ENCODE measurements around the gene ZFYVE28. TPM values are rescaled to one million over a fixed set of nuclear protein-coding genes. Genes with fewer than 3 reads are reported as not detected.

The ZFYVE28 gene
- total and polyA plus RNA-seq, 10 of the 15 experiments (the other 5 are each of a cell fraction or from before 2014, with no cell fraction given) = 0.06 to 1.9 (median 0.22) TPM; not detected in 1

DNA sequence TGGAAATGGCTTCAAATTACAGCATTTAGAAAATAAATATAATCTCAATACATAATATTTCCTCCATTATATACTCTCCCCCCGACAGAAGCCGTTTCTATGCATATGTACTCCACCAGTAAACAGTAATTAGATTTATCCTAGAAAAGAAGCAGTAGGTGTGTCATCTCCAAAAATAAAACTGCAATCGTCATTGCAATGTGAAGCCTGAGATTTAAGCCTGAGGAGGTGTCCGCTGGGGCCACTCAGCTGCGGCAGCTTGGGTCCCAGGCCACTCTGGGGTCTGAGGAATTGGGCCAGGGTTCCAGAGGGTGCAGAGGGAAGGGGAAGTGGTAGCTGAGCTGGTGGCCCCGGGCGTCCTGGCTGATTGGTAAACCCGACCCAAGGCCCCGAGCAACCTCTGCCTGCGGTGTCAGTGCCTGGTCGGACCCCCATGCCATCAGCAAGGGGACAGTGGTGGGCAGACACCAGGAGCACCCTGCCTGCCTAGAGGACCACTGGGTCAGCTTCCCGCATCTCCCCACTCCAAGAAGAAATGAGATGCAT lies 148.8 kb downstream of the ZFYVE28 start:
- ChIA-PET POLR2A (no interaction called here), RAD21 (ENCODE audit: unreplicated experiment) (no interaction called here), CTCF (no interaction called here), SMC1A (ENCODE audit: uncharacterized antibody, unreplicated experiment) (no interaction called here)
- BruUV-seq (replicated peaks) = no TSS peak
- TF ChIP-seq ZNF24 (IDR thresholded peaks at IDR 0.05) (no peak), MTA3 (IDR thresholded peaks at IDR 0.05; ENCODE audit: borderline replicate concordance, low read length) (no peak), MLLT1 (IDR thresholded peaks at IDR 0.05) (no peak), MYB (IDR thresholded peaks at IDR 0.05; ENCODE audit: borderline replicate concordance, low read depth, low read length) (no peak), FOS (IDR thresholded peaks at IDR 0.05; ENCODE audit: borderline replicate concordance, extremely low read depth, insufficient read length) (no peak), ATF3 (IDR thresholded peaks at IDR 0.05; ENCODE audit: borderline replicate concordance, extremely low read depth, low read depth, low read length) (no peak), JUND (IDR thresholded peaks at IDR 0.05; ENCODE audit: low read depth, low read length) (no peak), ZNF384 (IDR thresholded peaks at IDR 0.05; ENCODE audit: borderline replicate concordance, low read depth, low read length) (no peak), EGR1 (IDR thresholded peaks at IDR 0.05; ENCODE audit: borderline replicate concordance in 1 of 2, low read depth in 2 of 2, low read length in 2 of 2) (no peak), HSF1 (IDR thresholded peaks at IDR 0.05; ENCODE audit: low read depth, low read length) (no peak), TCF7 (IDR thresholded peaks at IDR 0.05; ENCODE audit: borderline replicate concordance) (no peak)
- TF ChIP-seq, protein P1, sequence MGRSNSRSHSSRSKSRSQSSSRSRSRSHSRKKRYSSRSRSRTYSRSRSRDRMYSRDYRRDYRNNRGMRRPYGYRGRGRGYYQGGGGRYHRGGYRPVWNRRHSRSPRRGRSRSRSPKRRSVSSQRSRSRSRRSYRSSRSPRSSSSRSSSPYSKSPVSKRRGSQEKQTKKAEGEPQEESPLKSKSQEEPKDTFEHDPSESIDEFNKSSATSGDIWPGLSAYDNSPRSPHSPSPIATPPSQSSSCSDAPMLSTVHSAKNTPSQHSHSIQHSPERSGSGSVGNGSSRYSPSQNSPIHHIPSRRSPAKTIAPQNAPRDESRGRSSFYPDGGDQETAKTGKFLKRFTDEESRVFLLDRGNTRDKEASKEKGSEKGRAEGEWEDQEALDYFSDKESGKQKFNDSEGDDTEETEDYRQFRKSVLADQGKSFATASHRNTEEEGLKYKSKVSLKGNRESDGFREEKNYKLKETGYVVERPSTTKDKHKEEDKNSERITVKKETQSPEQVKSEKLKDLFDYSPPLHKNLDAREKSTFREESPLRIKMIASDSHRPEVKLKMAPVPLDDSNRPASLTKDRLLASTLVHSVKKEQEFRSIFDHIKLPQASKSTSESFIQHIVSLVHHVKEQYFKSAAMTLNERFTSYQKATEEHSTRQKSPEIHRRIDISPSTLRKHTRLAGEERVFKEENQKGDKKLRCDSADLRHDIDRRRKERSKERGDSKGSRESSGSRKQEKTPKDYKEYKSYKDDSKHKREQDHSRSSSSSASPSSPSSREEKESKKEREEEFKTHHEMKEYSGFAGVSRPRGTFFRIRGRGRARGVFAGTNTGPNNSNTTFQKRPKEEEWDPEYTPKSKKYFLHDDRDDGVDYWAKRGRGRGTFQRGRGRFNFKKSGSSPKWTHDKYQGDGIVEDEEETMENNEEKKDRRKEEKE (IDR thresholded peaks at IDR 0.05) = no peak
- WGBS (ENCODE audit: insufficient coverage, insufficient replicate concordance, low lambda C conversion rate, missing lambda C conversion rate) = 24% methylated on average over 12 of the region's 12 CpGs
- H3K27ac ChIP-seq (ENCODE audit: control insufficient read depth, insufficient read depth) = no peak overlapping the region
- in situ Hi-C loops (cut with MboI) = no loop called here
- H2AFZ ChIP-seq (ENCODE audit: control insufficient read depth, low read depth, low read length) = no peak overlapping the region
- no peak for FAIRE-seq
- intact Hi-C loops (cut with micrococcal nuclease; ENCODE audit: unreplicated experiment) = loop anchor here (10.0 kb wide), 1 partner anchor 805 kb away; the partner anchor contains the start of genes HTT and HTT-AS
- H3K79me2 ChIP-seq (ENCODE audit: control insufficient read depth, insufficient read depth, low read length) = no peaks in the 10 kb centered on the region
- no peaks in the 10 kb centered on the region for H4K20me1 ChIP-seq (ENCODE audit: control insufficient read depth, insufficient read depth)
- H3K4me2 ChIP-seq (ENCODE audit: control insufficient read depth, insufficient read depth) = no peak overlapping the region
- ATAC-seq = no peak
- no peaks in the 10 kb centered on the region for H3K36me3 ChIP-seq (ENCODE audit: control insufficient read depth in 2 of 2, insufficient read depth in 2 of 2, low read length in 1 of 2)
- H3K4me1 ChIP-seq (ENCODE audit: control insufficient read depth, insufficient read depth, low read length) = no peaks in the 10 kb centered on the region
- no peak overlapping the region for H3K9ac ChIP-seq (ENCODE audit: control insufficient read depth, insufficient read depth, low read length)
- H3K27me3 ChIP-seq (replicated peaks in 1 of 2; ENCODE audit: control insufficient read depth in 2 of 2, insufficient read depth in 2 of 2, low read length in 1 of 2) = no peaks in the 10 kb centered on the region
- DNase-seq (ENCODE audit: low read depth, low spot score) = no peak
- H3K9me3 ChIP-seq (replicated peaks; ENCODE audit: control insufficient read depth, insufficient read depth, low read length) = no peaks in the 10 kb centered on the region
- H3K4me3 ChIP-seq = no peak overlapping the region

Data from GM12878 (cell line).